Measurements from ENCODE around the gene ARNT2. TPM values are rescaled to one million over a fixed set of nuclear protein-coding genes. Genes with fewer than 3 reads are reported as not detected.

ARNT2 gene
- total and polyA plus RNA-seq, 2 experiments from 2014 or later, result 4.6 to 11.6 TPM

DNA sequence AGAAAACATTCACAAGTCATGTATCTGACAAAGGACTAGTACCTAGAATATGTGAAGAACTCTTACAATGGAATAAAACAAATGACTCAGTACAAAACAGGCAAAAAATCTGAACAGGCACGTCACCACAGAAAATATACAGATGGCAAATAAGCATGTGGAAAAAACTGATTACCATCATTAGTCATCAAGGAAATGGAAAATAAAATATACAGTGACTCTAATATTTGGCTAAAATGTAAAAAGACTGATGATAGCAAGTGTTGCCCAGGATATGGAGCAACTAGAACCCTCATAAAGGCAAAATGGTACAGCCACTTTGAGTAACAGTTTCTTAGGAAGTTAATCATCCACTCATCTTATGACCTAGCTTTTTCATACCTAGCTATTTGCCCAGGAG, 195.2 kb downstream of the ARNT2 start (continued):
- TF ChIP-seq, protein P1, sequence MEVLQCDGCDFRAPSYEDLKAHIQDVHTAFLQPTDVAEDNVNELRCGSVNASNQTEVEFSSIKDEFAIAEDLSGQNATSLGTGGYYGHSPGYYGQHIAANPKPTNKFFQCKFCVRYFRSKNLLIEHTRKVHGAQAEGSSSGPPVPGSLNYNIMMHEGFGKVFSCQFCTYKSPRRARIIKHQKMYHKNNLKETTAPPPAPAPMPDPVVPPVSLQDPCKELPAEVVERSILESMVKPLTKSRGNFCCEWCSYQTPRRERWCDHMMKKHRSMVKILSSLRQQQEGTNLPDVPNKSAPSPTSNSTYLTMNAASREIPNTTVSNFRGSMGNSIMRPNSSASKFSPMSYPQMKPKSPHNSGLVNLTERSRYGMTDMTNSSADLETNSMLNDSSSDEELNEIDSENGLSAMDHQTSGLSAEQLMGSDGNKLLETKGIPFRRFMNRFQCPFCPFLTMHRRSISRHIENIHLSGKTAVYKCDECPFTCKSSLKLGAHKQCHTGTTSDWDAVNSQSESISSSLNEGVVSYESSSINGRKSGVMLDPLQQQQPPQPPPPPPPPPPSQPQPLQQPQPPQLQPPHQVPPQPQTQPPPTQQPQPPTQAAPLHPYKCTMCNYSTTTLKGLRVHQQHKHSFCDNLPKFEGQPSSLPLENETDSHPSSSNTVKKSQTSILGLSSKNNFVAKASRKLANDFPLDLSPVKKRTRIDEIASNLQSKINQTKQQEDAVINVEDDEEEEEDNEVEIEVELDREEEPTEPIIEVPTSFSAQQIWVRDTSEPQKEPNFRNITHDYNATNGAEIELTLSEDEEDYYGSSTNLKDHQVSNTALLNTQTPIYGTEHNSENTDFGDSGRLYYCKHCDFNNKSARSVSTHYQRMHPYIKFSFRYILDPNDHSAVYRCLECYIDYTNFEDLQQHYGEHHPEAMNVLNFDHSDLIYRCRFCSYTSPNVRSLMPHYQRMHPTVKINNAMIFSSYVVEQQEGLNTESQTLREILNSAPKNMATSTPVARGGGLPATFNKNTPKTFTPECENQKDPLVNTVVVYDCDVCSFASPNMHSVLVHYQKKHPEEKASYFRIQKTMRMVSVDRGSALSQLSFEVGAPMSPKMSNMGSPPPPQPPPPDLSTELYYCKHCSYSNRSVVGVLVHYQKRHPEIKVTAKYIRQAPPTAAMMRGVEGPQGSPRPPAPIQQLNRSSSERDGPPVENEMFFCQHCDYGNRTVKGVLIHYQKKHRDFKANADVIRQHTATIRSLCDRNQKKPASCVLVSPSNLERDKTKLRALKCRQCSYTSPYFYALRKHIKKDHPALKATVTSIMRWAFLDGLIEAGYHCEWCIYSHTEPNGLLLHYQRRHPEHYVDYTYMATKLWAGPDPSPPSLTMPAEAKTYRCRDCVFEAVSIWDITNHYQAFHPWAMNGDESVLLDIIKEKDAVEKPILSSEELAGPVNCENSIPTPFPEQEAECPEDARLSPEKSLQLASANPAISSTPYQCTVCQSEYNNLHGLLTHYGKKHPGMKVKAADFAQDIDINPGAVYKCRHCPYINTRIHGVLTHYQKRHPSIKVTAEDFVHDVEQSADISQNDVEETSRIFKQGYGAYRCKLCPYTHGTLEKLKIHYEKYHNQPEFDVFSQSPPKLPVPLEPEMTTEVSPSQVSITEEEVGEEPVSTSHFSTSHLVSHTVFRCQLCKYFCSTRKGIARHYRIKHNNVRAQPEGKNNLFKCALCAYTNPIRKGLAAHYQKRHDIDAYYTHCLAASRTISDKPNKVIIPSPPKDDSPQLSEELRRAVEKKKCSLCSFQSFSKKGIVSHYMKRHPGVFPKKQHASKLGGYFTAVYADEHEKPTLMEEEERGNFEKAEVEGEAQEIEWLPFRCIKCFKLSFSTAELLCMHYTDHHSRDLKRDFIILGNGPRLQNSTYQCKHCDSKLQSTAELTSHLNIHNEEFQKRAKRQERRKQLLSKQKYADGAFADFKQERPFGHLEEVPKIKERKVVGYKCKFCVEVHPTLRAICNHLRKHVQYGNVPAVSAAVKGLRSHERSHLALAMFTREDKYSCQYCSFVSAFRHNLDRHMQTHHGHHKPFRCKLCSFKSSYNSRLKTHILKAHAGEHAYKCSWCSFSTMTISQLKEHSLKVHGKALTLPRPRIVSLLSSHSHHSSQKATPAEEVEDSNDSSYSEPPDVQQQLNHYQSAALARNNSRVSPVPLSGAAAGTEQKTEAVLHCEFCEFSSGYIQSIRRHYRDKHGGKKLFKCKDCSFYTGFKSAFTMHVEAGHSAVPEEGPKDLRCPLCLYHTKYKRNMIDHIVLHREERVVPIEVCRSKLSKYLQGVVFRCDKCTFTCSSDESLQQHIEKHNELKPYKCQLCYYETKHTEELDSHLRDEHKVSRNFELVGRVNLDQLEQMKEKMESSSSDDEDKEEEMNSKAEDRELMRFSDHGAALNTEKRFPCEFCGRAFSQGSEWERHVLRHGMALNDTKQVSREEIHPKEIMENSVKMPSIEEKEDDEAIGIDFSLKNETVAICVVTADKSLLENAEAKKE (CRISPR knock-in tag; IDR thresholded peaks at IDR 0.05), result no peak
- TF ChIP-seq CREB1 (CRISPR knock-in tag; IDR thresholded peaks at IDR 0.05; ENCODE audit: low read depth) (no peak), STAT1 (IDR thresholded peaks at IDR 0.05; ENCODE audit: unreplicated experiment) (no peak), EZH2phosphoT487 (IDR thresholded peaks at IDR 0.05; ENCODE audit: unreplicated experiment) (no peak), JUNB (IDR thresholded peaks at IDR 0.05; ENCODE audit: unreplicated experiment) (no peak)
- TF ChIP-seq, protein P2, sequence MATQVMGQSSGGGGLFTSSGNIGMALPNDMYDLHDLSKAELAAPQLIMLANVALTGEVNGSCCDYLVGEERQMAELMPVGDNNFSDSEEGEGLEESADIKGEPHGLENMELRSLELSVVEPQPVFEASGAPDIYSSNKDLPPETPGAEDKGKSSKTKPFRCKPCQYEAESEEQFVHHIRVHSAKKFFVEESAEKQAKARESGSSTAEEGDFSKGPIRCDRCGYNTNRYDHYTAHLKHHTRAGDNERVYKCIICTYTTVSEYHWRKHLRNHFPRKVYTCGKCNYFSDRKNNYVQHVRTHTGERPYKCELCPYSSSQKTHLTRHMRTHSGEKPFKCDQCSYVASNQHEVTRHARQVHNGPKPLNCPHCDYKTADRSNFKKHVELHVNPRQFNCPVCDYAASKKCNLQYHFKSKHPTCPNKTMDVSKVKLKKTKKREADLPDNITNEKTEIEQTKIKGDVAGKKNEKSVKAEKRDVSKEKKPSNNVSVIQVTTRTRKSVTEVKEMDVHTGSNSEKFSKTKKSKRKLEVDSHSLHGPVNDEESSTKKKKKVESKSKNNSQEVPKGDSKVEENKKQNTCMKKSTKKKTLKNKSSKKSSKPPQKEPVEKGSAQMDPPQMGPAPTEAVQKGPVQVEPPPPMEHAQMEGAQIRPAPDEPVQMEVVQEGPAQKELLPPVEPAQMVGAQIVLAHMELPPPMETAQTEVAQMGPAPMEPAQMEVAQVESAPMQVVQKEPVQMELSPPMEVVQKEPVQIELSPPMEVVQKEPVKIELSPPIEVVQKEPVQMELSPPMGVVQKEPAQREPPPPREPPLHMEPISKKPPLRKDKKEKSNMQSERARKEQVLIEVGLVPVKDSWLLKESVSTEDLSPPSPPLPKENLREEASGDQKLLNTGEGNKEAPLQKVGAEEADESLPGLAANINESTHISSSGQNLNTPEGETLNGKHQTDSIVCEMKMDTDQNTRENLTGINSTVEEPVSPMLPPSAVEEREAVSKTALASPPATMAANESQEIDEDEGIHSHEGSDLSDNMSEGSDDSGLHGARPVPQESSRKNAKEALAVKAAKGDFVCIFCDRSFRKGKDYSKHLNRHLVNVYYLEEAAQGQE (IDR thresholded peaks at IDR 0.05; ENCODE audit: unreplicated experiment), result no peak

DNA sequence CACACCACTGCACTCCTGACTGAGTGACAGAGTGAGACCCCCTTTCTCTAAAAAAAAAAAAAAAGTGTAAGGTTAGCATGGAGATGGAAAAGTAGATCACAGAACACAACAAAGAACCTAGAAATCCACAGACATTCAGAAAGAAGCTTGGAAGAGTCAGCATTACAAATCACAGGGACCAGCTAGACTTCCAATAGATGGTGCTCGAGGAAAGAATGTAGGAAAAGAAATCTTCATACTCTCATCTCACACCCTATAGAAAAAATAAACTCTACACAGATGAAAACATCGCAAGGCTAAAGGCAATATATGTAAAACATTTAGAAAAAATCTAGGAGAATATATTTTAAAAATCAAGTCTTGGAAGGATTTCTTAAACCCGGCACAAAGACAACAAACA, 196.4 kb downstream of the ARNT2 start:
- peaks cover 13% of the 10 kb centered on the region for H3K4me1 ChIP-seq (ENCODE audit: insufficient read depth)
- Mint-ChIP-seq H3K9me3 (no peaks in the 10 kb centered on the region), H3K4me3 (no peak overlapping the region), H3K27ac (no peak overlapping the region), H3K4me1 (peaks cover 13% of the 10 kb centered on the region), H3K36me3 (ENCODE audit: low read depth) (no peaks in the 10 kb centered on the region), H3K27me3 (ENCODE audit: insufficient read depth, low read depth, poor library complexity) (peaks cover 2% of the 10 kb centered on the region)
- H2AFZ ChIP-seq, result no peak overlapping the region
- H3F3A ChIP-seq (replicated peaks; ENCODE audit: low read depth), result no peaks in the 10 kb centered on the region
- no peak overlapping the region for H3K4me2 ChIP-seq
- DNase-seq (ENCODE audit: low spot score) (no peak), ATAC-seq (no peak)
- no peaks in the 10 kb centered on the region for H3K27me3 ChIP-seq (ENCODE audit: insufficient read depth)
- no peak overlapping the region for H3K4me3 ChIP-seq
- no peaks in the 10 kb centered on the region for H3K79me2 ChIP-seq (replicated peaks; ENCODE audit: insufficient read depth)
- H3K36me3 ChIP-seq (ENCODE audit: insufficient read depth), result no peaks in the 10 kb centered on the region
- H4K20me1 ChIP-seq (replicated peaks; ENCODE audit: insufficient read depth), result no peaks in the 10 kb centered on the region
- TF ChIP-seq NANOG (IDR thresholded peaks at IDR 0.05; ENCODE audit: borderline replicate concordance) (no peak), POLR2AphosphoS5 (IDR thresholded peaks at IDR 0.05; ENCODE audit: low read depth) (no peak), JUNB (IDR thresholded peaks at IDR 0.05; ENCODE audit: unreplicated experiment) (no peak), EZH2 (IDR thresholded peaks at IDR 0.05; ENCODE audit: low read depth, unreplicated experiment) (no peak)
- 0 out of 2 replicates have a peak, but pooled peaks cover 7% of the 10 kb centered on the region for H3K9me2 ChIP-seq (ENCODE audit: insufficient read depth)
- H3K27ac ChIP-seq (ENCODE audit: low read depth), result no peak overlapping the region
